Activated CD8-positive, alpha-beta memory T cell treated with anti-CD3 and anti-CD28 coated beads, Interleukin-2, amount 50 U/mL, for 24 hours (primary cell): ENCODE data around the gene THY1.
"Not testable (repeated sequence)": the region's sequence is repeated elsewhere in the genome, so short reads cannot be mapped to it uniquely, and the experiment has no call there.

Source experiments
- DNase-seq: peaks from one replicate; pipeline ENCODE4 v3.0.0-alpha.2; 2020; ENCODE audit errors: extremely low read depth

Gene THY1

GRCh38 chr11:119445850-119446249 is 22.9 kb upstream of the THY1 start:
- DNase-seq: no peak

- no peak for DNase-seq
These were observed 22.4 kb upstream of the THY1 start for GRCh38 chr11:119445379-119445778.

- DNase-seq: no peak
These were observed 18.9 kb upstream of the THY1 start for GRCh38 chr11:119441898-119442243.

DNA sequence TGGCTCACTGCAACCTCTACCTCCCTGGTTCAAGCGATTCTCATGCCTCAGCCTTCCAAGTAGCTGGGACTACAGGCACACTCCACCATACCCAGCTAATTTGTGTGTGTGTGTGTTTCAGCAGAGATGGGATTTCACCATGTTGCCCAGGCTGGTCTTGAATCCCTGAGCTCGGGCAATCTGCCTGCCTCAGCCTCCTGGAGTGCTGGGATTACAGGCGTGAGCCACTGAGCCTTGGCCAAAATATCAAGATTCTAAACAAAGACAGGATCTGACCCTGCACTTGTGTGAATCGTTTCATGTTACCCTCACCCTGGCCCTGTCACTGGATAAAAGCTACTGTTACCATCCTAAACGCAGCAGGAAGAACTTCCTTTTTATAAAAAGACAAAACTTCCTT is 15.6 kb upstream of the THY1 start:
- DNase-seq: no peak

GRCh38 chr11:119437521-119437920 is 14.5 kb upstream of the THY1 start:
- not testable (repeated sequence) for DNase-seq

GRCh38 chr11:119436711-119437110 is 13.7 kb upstream of the THY1 start:
- DNase-seq: no peak

DNA sequence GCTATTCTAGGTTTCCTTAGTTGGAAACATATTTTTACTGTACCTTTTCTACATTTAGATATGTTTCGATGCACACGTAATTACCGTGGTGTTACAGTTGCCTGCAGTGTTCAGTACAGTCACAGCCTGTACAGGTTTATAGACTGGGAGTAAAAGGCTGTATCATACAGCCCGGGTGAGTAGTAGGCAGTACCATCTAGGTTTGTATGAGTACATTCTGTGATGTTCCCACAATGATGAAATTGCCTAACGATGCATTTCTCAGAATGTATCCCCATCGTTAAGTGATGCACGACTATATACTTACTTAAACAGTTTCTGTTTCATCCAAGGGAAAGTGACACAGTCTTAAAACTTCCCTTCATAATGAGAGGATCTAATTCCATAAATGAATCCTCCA is 13.1 kb upstream of the THY1 start:
- DNase-seq: no peak

GRCh38 chr11:119434591-119435330 is 11.8 kb upstream of the THY1 start:
- no peak for DNase-seq

DNA sequence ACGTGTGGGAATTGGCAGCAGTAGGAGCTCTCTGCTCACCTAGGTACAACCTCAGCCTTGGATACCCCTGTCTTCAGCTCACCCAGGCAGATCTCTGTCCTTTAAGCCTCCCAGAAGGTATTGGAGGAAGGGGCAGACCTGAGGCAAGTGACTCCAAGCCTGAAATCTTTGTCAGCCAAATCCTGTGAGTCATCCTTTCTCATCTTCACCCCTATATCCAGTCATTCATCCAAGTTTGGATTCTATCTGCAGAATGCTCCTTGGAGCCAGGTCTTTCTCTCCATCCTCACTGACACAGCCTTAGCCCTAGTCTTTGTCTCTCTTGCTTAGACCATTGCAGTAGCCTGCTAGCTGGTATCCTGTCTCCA is 10.4 kb upstream of the THY1 start:
- no peak for DNase-seq

DNA sequence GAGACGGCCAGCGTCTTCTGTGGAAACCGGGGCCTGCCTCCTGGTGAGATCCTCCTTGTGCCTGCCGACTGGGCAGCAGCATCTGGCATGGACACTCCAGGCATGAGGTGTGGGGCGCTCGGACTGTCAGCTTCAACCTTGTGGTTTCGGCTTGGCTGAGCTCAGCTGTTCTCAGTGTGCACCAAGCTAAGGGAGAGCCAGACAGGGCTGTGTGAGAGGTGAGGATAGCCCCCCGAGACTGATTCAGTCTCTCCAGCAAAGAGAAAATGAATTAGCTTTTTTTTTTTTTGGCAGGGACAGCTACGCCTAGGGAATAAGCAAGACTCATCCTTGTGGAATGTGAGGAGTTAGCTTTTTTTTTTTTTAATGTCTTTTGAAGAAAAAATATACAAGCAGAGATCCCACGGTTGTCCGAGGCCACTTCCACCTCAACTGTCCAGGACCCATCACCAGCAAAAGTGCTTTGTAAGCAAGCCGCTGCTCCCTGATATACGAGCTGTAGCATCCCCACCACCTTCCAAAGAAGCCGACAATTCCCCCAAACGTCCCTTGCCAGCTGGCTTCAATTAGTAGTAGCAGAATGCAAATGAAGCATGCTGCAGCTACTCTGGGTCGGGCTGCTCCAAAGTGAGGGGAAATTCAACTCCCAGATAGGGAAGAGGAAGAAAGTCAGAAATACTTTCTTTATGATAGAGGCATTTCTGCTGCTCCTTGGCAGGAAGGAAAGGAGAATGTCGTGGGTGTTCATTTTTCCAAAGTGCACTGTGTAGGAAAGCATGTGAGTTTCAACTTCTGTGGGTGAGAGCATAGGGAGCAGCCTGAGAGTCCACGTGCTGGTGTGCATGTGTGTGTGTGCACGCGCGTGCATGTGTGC is 9.7 kb upstream of the THY1 start:
- no peak for DNase-seq

- no peak for DNase-seq
These were observed 8.6 kb upstream of the THY1 start for GRCh38 chr11:119431523-119431922.

DNA sequence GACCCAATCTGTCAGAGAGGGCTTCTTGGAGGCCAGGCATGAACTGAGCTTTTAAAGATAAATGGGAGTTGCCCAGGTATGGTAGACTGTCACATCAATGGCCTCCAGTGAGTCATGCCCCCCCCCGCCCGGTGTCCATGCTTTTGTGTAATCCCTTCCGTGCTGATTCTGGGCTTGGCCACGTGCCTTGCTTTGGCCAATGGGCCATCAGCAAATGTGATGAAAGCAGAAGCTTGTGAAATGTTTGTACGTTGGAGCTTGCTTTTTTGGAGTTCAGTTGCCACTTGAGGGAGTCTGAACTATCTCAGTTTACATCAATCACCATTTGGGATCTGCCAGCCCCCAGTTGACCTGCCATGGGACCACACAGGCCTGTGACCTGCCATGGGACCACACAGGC is 4.3 kb upstream of the THY1 start:
- DNase-seq: no peak

DNA sequence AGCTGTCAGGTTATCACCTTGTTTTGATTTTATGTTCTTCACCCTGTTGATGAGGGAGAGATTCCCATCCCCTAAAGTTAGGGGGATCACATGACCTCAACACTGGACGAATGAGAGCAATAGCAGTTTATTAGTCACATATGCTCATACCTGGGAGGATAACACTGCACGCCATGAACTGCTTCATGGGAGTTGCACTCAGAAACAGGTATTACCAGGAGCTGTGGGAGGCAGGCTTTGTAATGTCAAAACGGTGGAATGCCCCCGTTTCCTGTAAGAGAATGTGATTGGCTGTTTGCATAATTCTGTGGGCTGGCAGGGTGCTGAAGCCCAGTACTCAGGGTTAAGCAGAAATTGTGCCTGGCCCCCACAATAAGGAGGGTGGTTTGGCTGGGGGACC is 3.2 kb upstream of the THY1 start:
- no peak for DNase-seq

DNA sequence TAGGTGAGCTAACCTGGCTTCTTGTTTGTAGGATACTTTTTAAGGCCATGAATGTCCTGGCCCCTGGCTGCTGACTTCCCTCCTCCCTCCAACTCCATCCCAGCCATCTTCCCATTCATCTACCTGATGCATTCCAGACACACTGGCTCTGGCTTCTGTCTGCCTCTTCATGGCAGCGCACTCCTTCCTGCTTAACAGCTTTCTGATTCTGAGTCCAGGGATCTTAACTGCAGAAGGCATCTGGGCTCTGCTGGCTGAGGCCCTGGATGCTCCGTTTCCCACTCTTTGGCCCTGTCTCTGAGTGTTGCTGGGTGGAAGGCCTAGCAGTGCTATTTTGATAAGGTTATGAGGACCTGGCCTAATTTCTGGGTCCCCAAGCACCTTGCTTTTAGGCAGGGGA is 1.8 kb upstream of the THY1 start:
- no peak for DNase-seq

DNA sequence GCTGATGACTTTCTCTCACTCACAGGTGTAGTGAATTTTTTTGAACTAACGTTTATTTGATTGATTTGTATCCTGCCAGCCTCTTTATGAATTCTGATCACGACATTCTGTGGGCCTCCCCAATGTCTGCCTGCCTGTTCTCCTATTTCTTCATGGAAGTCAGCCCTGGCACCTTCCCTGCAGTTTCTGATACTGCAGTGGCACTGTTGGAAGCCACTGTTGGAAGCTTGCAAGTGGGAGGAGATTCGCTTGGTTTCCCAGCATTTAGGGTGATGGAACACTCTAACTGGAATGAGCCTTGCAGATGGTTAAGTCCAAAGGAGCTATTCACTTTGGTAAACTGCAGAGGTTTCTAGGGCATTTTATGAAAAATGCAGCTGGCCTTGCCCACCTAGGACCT is 1.3 kb upstream of the THY1 start:
- no peak for DNase-seq

- no peak for DNase-seq
These were observed 710 bp upstream of the THY1 start for GRCh38 chr11:119423509-119424254.

- DNase-seq: no peak
These were observed 797 bp downstream of the THY1 start for GRCh38 chr11:119421941-119422808.

DNA sequence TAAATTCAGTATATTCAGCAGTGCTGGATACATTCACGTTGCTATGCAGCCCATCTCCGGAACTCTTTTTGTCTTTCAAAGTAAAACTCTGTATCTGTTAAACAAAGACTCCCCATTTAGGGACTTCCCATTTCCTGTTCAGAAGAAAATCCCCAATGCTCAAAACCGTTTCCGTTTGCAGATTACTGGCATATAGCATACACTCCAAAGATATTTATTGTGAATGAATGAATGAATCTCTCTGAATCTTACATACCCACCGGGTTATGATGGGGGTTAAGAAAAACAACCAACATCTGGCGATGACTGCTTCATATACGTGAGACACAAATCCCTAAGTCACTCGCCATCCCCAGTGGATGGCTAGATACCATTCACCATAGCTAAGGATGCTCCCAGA is 1.6 kb downstream of the THY1 start:
- DNase-seq: no peak

- no peak for DNase-seq
These were observed 2.3 kb downstream of the THY1 start for GRCh38 chr11:119420631-119421030.

- DNase-seq: no peak
These were observed 3.0 kb downstream of the THY1 start for GRCh38 chr11:119419834-119420492.

DNA sequence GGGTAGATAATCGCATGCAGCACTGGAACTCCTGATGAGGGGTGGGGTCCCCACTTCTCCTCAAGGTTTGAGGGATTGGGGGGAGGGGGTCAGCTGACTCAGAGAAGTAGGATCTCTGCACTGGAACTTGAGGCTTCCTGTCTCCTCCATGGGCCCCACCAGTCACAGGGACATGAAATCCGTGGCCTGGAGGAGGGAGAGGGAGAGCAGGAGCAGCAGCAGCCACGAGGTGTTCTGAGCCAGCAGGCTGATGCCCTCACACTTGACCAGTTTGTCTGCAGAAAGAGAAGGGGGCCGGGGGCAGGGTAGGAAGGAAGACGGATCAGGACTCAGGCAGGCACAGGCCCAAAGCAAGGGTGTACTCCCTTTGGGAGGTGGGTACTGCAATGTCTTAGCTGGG is 3.7 kb downstream of the THY1 start:
- DNase-seq: no peak
